NCI-H82 treated with DMSO at 0.1 percent for 48 hours (cell line): ENCODE measurements around the gene POLR3K.
A peak's percentile ranks its signal among the peaks of the same experiment; 100 is the strongest.

Experiments used
- DNase-seq: peaks from one replicate; lab custom pipeline; 2025; ENCODE audit not compliant: unreplicated experiment; lab: John Stamatoyannopoulos, UW

POLR3K gene

DNA sequence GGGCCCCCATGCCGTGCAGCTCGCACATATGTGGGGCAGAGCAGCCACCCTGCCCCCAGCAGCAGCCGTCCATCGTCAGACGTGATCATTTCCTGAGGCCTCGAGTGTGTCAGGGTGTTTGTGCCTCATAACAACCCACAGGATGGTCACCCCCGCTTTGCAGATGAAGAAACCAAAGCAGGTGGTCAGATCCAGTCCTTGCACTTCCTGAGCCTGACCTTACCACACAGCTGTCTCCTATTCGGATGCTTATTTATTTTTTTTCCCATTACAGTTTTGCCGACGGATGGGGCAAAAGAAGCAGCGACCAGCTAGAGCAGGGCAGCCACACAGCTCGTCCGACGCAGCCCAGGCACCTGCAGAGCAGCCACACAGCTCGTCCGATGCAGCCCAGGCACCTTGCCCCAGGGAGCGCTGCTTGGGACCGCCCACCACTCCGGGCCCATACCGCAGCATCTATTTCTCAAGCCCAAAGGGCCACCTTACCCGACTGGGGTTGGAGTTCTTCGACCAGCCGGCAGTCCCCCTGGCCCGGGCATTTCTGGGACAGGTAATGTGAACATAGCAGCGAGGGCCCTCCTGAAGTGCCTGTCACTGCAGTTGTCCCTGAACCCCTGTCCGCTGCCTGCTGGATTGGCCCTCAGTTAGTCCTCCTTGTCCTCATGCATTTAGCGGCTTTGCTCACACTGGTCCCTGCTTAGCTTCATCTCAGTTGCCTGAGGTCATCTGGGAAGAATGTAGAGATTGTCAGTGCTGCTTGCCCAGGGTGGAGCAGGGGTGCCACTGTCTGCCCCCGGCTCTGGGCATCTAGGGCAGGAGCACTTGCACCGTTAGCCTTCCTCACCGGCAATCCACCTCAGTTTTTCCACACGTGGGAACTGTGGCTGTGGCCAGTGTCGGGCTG, 26.0 kb upstream of the POLR3K start:
- no peak for DNase-seq

DNA sequence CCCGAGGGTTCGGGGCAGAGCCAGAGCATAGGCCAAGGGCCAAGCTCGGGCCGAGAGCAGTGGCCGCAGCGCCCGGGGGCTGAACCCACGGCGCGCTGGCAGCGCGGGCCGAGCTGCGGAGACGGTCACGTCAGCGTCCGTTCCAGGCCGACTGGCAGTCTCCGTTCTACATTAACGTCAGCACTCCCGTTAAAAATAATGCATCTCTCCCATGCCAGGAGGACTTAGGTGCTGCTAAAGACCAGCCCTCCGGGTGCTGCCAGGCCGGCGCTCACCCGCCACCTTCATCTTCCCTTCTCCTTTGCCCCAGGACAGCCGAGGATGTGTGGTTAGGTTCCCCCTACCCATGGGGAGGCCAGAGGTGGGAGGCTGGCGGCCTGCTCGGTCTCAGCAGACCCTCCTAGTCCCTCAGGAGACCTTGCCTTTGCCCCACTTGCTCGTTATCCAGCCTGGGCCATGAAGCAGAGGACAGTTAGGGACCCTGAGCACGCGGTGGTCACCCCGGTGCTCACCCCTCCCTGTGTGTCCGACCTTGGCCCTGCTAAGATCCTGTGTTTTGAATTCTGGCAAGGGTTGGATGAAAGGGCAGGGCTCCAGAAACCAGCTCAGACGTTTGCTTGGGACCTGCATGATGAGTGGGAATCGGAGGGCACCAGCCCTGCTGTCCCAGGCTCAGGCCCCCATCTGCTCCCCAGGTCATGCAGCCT, 25.2 kb upstream of the POLR3K start:
- no peak for DNase-seq

DNA sequence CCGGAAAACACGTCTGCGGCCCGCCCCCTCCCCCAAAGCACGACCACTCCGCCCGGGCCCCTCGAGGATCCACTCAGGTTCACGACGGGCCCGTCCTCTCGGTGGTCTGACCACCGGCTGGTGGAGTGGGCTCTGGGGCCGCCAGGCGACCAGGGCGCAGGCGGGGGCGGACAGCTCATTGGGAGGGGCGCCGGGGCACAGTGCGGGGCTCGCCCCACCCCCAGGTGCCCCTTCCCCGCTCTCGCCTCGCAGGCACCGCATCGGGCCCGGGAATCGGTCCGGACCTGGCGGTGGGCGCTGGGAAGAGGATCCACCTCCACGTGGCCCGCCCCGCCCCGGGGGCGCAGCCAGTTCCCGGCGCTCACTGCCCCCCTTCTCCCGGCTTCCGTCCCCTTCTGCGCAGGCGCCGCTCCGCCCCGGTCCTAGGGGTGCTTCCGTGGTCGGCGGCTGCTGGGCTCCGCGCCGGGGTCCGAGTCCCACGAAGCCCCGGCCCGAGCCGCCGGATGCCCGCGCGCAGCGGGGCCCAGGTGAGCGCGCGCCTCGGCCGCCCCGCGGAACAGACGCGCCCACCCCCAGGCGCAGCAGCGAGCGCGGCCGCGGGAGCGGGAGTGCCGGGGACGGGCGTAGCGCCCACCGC, 24.5 kb upstream of the POLR3K start, which contains the start of gene MPG:
TSS of gene MPG (plus strand) at position 419 of the 637 bp plus-strand sequence. CDS start at position 504, 85 bp downstream.
- DNase-seq = peak; percentile 48

DNA sequence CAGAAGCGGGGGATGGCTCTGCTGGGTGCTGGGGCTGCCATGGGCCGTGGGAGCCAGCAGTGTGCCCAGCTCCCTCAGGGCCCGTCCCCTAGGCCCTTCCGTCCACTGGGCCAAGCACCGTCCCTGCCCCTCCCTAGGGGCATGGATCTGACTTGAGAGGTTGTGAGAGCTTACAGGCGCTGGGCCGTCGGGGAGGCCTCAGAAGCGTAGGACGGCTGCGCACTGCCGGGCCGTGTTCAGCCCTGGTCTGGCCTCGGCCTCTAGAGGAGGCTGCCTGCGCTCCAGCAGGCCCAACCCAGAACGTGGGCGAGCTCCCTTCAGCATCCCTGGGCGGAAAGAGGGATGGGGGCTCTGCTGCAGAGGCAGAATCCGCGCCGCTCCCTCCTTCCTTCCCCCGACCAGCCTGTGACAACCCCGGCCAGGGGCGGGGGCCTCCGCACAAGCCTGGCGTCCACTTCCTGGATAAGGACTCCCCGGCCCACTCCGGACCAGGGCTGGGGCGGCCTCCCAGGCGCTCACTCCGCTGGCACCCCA, 23.9 kb upstream of the POLR3K start:
- DNase-seq = no peak

DNA sequence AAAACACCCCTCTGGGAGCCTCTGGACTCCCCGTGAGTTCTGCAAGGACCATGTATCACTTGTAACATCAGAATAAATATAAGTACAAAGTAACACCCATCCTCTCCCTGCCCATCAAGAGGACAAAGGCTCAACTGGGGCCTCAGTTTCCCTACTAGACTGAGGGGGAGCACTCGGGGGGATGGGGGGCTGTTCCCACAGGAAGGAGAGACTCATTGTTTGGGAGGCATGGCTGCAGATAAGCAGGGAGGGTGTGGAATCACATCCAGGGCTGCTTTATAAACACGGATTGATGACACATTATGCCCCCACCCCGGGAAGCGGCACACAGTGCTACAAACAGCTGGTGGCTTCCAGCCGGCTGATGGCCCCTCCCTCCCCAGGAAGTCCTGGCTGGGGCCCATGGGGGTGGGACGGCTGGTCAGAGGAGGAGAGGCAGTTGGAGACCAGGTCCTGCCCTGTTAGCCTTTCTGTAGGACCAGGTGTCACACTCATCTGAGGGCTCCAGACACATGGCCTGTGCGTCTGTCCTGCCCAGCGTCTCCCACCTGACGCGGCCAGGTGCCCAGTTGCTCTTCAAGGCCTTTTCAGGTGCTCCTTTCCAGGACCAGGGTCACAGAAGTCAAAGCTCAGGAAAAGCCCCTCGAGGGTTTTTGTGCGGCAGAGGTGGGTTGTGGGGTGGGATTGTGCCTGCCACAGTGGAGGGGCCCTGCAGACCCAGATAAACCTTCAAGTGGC, 23.3 kb upstream of the POLR3K start:
- DNase-seq = no peak

DNA sequence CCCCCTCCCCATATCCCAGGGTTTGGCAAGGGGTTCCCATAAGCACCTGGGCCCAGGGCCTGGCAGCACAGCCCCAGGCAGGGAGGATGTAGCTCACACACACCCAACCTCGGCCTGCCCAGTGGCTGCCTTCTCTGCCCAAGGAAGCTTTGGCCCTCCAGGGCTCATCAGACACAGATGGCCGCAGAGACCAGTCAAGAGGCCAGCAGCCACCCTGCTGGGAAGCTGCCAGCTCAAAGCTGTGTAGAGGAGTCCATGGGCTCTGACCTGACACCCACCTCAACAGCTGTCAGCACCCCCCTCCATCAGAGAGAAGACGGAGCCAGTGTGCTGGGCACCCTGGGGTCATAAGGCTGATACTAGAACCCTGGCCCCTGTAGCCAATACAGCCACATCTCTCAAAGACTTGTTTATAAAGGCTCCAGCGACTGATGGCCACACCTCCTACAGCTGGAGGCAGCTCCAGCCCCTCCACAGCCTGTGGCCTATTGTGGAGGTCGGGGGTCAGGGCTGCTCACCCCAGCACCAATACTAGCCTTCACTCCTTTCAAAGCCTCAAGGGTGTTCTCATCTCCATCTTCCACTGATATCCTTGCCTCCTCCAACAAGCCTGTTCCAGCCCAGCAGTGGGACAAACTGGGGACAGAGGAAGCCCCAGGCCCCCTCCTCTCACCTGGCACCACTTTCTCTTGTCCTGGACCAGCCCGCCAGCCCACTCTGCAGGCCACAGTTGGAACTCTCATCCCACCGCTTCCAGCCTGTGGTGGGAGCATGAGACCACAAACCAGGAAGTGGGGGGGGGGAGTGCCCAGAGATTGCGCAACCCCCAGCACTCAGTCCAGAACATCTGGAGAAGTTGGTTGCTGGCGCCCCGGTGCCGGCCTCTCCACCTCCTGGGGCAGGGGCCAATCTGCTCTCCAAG, 22.4 kb upstream of the POLR3K start:
- DNase-seq = no peak

DNA sequence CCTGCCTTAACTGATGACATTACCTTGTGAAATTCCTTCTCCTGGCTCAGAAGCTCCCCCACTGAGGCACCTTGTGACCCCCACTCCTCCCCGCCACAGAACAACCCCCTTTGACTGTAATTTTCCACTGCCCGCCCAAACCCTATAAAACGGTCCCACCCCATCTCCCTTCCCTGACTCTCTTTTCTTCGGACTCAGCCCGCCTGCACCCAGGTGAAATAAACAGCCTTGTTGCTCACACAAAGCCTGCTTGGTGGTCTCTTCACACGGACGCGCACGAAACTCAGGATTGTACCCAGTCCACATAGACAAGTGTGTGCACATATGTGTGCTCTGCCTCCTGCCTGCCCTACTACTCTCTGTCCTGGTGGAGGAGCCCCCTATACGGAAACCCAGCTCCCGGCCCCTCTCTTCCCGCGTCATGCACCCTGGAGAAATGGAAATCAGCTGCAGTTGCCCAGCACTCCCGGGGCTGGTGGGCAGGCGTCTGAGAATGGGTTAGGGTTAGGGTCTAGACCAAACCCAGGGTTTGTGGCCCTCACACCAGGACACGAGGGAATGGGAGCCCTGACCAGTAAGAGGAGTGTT, 21.4 kb upstream of the POLR3K start:
- no peak for DNase-seq

DNA sequence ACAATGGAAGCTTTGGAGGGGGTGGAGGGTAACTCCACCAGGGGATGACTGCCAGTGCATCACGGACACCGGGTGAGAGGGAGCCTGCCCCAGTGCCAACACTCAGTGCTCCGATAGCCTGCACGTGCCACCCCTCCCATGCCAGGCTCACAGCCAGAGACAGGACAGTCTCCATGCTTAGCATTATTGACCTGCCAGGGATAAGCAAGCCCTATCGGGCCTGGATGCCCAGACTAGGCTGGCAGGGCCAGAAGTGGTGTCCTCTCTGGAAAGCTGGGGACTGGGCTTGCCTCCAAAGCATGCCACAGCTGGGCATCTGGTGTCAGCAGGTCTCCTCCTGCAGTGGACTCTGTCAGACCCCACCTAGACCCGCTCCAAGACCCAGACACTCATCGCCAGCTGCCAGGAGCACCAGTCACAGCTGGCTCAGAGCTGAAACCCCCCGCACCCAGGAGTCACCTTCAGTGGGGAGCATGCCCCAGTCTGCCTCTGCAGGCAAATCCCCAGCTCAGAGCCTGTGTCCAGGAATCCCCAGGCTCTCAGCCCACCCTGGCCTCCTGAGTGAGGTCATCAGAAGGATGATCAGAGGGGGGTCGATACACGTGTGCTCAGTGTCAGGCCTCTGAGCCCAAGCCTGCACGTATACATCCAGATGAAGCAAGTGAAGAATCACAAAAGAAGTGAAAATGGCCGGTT, 20.8 kb upstream of the POLR3K start:
- DNase-seq = no peak

DNA sequence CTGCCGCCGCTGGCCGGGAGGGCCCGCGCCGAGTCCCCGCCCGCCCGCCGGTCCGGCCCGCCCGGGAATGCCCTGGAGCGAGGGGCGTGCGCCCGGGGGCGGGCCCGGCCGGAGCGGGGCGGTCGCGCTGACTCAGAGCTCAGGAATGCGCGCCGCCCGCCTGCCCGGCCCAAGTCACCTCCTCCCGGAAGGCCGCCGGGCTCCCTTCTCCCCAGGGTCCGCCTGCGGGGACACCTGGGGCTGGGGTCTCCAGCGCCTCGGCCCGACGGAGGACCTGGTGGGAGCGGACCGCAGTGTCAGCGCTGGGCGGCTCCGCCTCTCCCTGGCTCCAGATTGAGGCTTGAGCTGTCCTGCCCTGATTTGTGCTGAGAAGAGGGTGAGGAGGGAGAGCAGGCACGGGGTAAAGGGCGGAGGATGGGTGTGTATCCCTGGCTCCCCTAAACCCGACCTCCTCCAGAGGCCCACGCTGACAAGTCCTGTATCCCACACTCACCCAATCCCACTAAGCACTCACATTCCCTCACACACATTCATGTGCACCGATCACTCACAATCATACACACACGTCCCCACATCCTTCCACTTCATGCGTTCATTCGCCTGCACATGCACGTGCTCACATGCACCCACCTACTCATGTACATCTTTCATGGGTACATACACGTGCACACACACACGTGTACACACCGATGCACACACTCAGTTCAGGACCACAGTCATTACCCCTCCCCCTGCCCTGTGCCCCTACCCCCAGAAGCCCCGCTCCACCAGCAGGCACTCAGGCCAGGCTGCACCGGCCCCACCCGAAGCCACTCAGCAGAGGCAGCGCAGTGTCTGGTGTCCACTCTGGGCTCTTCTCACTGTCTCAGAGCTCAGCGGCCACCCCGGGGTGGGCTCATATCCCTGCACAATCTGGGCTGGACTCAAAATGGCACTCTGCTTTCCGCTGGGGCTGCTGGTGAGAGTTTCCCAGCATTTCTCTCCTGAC, 19.4 kb upstream of the POLR3K start, which contains the start of gene RHBDF1:
TSS of gene RHBDF1 (minus strand) at position 71 of the 988 bp plus-strand sequence. CDS start 7,616 bp downstream, outside the sequence.
- no peak for DNase-seq

DNA sequence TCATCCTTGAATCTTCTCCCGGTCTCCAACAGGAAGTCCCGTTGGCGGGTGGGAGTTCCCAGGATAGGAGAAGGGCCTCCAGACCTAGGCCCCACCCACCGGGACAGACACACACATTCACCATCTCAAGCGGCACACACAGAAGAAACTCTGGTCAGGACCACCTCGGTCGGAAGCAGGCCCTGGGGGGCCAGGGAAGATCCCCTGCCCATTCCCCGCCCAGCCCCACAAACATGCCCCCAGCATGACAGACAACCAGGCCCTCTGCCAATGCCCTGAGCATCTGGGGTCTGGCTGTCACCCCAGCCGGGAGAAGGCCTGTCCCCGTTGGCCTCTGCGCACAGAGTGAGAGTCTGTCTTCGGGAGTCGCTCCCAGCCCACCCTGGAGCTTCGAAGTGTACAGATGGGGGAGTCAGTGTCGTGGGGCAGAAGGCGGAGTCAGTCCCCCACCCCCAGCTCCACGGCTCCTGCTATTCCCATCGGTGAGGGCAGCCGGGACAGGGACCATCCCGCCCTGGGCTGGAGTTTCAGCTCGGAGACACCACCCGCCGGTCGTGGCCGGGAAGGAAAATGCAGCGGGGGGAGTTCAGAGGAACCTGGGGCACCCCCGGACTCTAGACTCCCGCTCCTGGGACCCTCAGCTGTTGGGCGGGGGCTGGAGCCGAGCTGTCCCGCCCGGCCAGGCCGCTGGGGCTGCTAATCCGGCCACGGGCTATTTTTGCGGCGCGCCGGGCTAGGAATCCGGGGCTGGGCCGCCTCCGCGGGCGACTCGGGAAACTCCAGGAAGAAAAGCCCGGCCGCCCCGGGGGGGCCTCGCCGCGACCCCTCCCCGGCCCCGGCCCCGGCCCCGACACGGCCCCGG, 18.4 kb upstream of the POLR3K start:
- no peak for DNase-seq

DNA sequence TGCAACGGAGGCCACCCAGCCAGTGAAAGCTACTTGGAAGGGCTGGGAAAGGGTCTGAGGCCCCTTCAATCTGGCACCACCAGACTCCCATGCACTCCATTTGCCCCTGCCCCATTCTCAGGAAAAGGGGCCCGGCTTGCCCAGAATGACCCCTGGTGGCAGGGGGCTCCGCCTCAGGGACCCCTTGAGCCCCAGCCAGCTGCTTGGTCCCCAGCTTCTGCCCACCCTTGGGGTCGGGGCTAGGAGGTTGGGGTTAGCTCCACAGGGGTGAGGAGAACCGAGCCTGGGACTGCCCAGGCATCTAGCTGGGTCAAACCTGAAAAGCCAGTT, 17.8 kb upstream of the POLR3K start:
- no peak for DNase-seq

DNA sequence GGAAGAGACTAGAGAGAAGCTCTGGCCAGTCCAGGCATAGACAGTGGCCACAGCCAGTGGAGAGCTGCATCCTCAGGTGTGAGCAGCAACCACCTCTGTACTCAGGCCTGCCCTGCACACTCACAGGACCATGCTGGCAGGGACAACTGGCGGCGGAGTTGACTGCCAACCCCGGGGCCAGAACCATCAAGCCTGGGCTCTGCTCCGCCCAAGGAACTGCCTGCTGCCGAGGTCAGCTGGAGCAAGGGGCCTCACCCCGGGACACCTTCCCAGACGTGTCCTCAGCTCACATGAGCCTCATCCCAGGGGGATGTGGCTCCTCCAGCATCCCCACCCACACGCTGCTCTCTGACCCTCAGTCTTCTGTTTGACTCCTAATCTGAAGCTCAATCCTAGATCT, 15.8 kb upstream of the POLR3K start:
- DNase-seq = no peak

DNA sequence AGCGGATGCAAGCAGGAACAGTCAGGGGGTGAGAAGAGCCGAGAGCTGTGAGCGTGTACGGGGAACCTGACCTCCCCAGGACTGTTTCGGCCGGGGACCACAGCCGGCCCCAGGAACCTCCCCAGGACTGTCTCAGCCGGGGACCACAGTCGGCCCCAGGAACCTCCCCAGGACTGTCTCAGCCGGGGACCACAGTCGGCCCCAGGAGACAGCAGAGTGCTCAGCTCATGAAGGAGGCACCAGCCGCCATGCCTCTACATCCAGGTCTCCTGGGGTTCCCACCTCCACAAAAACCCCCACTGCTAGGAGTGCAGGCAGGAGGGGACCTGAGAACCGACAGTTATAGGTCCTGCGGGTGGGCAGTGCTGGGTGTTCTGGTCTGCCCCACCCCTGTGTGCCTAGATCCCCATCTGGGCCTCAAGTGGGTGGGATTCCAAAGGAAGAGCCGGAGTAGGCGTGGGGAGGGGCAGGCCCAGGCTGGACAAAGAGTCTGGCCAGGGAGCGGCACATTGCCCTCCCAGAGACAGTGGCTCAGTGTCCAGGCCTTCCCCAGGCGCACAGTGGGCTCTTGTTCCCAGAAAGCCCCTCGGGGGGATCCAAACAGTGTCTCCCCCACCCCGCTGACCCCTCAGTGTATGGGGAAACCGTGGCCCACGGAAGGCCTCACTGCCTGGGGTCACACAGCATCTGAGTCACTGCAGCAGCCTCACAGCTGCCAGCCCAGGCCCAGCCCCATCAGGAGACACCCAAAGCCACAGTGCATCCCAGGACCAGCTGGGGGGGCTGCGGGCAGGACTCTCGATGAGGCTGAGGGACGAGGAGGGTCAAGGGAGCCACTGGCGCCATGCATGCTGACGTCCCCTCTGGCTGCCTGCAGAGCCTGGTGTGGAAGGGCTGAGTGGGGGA, 14.7 kb upstream of the POLR3K start:
- DNase-seq = no peak

DNA sequence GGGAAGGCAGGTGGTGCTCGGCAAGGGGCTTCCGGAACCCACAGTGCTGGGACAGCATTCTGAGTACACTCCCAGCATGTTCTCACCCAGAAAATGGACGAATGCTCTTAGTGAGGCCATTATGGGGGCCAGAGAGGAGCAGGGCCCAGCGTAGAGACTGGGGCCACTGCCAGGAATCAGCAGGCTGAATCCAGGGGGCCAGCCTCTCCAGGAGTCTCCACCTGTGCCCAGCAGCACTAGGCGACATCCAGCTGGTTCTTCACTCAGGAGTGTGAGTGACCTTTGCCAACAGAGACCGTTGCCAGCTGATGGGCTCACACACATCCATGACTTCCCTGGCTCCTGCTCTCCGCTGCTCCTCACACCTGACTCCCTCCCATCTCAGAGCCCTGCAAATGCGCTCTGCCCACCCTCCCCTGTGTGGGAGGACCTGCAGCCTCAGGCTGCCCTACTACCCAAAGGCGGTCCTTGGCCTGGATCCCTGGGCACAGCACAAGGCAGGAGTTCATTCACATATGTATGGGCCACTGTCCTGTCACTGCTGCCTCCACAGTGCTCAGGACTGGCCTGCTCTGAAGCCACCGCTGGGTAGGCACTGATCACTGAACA, 13.9 kb upstream of the POLR3K start:
- no peak for DNase-seq
